HFF-Myc (cell line): ENCODE measurements around the gene TNNI3K.

Experiments used
- DNase-seq: peaks from one replicate; pipeline ENCODE4 v3.0.0-alpha.2; 2011; ENCODE audit warnings: low read depth; ENCODE audit errors: extremely low read depth
- H3K4me3 ChIP-seq: replicated peaks from 2 replicates; pipeline ENCODE4 v1.5.1; 2011; ENCODE audit warnings: low read depth, mild to moderate bottlenecking, control low read depth, low read length
- CTCF ChIP-seq: IDR thresholded peaks from 2 replicates; pipeline ENCODE4 v1.5.1; 2012; ENCODE audit warnings: mild to moderate bottlenecking, low read depth, low read length, control low read depth; ENCODE audit errors: missing control alignments

The TNNI3K gene

GRCh38 chr1:74415935-74416334, 180.7 kb downstream of the TNNI3K start:
- no peak for DNase-seq
- no peak for TF ChIP-seq CTCF
- H3K4me3 ChIP-seq = no peak overlapping the region

GRCh38 chr1:74419611-74420010, 184.4 kb downstream of the TNNI3K start:
- no peak overlapping the region for H3K4me3 ChIP-seq
- TF ChIP-seq CTCF = no peak
- no peak for DNase-seq

GRCh38 chr1:74420467-74420866, 185.3 kb downstream of the TNNI3K start:
- no peak for TF ChIP-seq CTCF
- no peak for DNase-seq
- H3K4me3 ChIP-seq = no peak overlapping the region

- DNase-seq = no peak
- TF ChIP-seq CTCF = no peak
- no peak overlapping the region for H3K4me3 ChIP-seq
Measured at GRCh38 chr1:74422421-74423292, 187.5 kb downstream of the TNNI3K start.

GRCh38 chr1:74423471-74423870, 188.3 kb downstream of the TNNI3K start:
- DNase-seq = no peak
- TF ChIP-seq CTCF = no peak
- no peak overlapping the region for H3K4me3 ChIP-seq

GRCh38 chr1:74425676-74426075, 190.5 kb downstream of the TNNI3K start:
- no peak for TF ChIP-seq CTCF

More at GRCh38 chr1:74425676-74426075, 190.5 kb downstream of the TNNI3K start:
- no peak overlapping the region for H3K4me3 ChIP-seq
- DNase-seq = no peak
